AG10803 (cell line): ENCODE measurements around the gene CAMK1D.

ENCODE experiments used
- DNase-seq: peaks from one replicate; pipeline ENCODE4 v3.0.0; 2010; ENCODE audit warnings: low read depth
- H3K4me3 ChIP-seq: 2 replicates; pipeline ENCODE4 v1.5.1; 2011; ENCODE audit warnings: mild to moderate bottlenecking, low read length, control low read depth
- CTCF ChIP-seq: conservative IDR thresholded peaks from 2 replicates; pipeline ENCODE4 v1.5.1; 2011; ENCODE audit warnings: mild to moderate bottlenecking, low read length, control low read depth, inconsistent platforms

Gene CAMK1D

GRCh38 chr10:12635127-12635541, 285.8 kb downstream of the CAMK1D start:
- no peak overlapping the region for H3K4me3 ChIP-seq
- no peak for TF ChIP-seq CTCF
- no peak for DNase-seq

GRCh38 chr10:12636571-12636970, 287.2 kb downstream of the CAMK1D start:
- TF ChIP-seq CTCF = no peak; the same call in 1 of the 2 replicates
- no peak overlapping the region for H3K4me3 ChIP-seq
- no peak for DNase-seq

GRCh38 chr10:12637649-12638048, 288.3 kb downstream of the CAMK1D start:
- no peak for TF ChIP-seq CTCF
- DNase-seq = no peak
- no peak overlapping the region for H3K4me3 ChIP-seq

- TF ChIP-seq CTCF = no peak
- peak; percentile 38 for DNase-seq
- no peak overlapping the region for H3K4me3 ChIP-seq
Observed at GRCh38 chr10:12638103-12638502, 288.8 kb downstream of the CAMK1D start.

GRCh38 chr10:12638781-12639180, 289.4 kb downstream of the CAMK1D start:
- no peak overlapping the region for H3K4me3 ChIP-seq
- DNase-seq = no peak
- TF ChIP-seq CTCF = no peak

- no peak for DNase-seq
- H3K4me3 ChIP-seq = no peak overlapping the region
- TF ChIP-seq CTCF = no peak
Observed at GRCh38 chr10:12639996-12640944, 290.9 kb downstream of the CAMK1D start.

- TF ChIP-seq CTCF = no peak
- no peak overlapping the region for H3K4me3 ChIP-seq
- DNase-seq = no peak
Observed at GRCh38 chr10:12642036-12642435, 292.7 kb downstream of the CAMK1D start.
